Neuronal stem cell (in vitro differentiated cells): ENCODE results near the gene EFNA3.

Experiments used
- DNase-seq: peaks from one replicate; pipeline ENCODE4 v3.0.0-alpha.2; 2013; ENCODE audit warnings: low spot score
- H2AFZ ChIP-seq: one replicate; pipeline ENCODE4 v1.6.1; 2013; ENCODE audit warnings: mild to moderate bottlenecking, low read length, inconsistent platforms
- H2AK5ac ChIP-seq: 2 replicates; pipeline ENCODE4 v1.6.1; 2013; ENCODE audit warnings: low read depth, mild to moderate bottlenecking, inconsistent platforms, low read length, moderate library complexity, mixed read lengths
- H2BK120ac ChIP-seq: 2 replicates; pipeline ENCODE4 v1.6.1; 2013; ENCODE audit warnings: low read depth, mild to moderate bottlenecking, inconsistent platforms, low read length, moderate library complexity, mixed read lengths
- H2BK12ac ChIP-seq: one replicate; pipeline ENCODE4 v1.6.1; 2013; ENCODE audit warnings: low read length, inconsistent platforms
- H2BK15ac ChIP-seq: 2 replicates; pipeline ENCODE4 v1.6.1; 2013; ENCODE audit warnings: mild to moderate bottlenecking, low read length, inconsistent platforms, mixed read lengths
- H2BK5ac ChIP-seq: one replicate; pipeline ENCODE4 v1.6.1; 2013; ENCODE audit warnings: inconsistent platforms, mild to moderate bottlenecking, low read length, moderate library complexity
- H3K14ac ChIP-seq: one replicate; pipeline ENCODE4 v1.6.1; 2013; ENCODE audit warnings: low read length, inconsistent platforms
- H3K18ac ChIP-seq: 2 replicates; pipeline ENCODE4 v1.6.1; 2013; ENCODE audit warnings: low read length, inconsistent platforms
- H3K23ac ChIP-seq: 2 replicates; pipeline ENCODE4 v1.6.1; 2013; ENCODE audit warnings: low read depth, mild to moderate bottlenecking, mixed read lengths, low read length, inconsistent platforms; ENCODE audit not compliant: poor library complexity
- H3K27ac ChIP-seq: replicated peaks from 3 replicates; pipeline ENCODE4 v1.5.1; 2013; ENCODE audit warnings: low read length, inconsistent platforms
- H3K27me3 ChIP-seq, 3 experiments: 2 replicates each; pipeline ENCODE4 v1.6.1; 2013; ENCODE audit warnings: low read length in 3 of 3, mild to moderate bottlenecking in 2 of 3, inconsistent platforms in 1 of 3, low read depth in 1 of 3, mixed read lengths in 1 of 3, moderate library complexity in 1 of 3; ENCODE audit not compliant: control insufficient read depth in 3 of 3, insufficient read depth in 3 of 3
- H3K36me3 ChIP-seq, 2 donors: replicated peaks in 1 of 2; 2 replicates each; pipeline ENCODE4 v1.6.1; 2013; ENCODE audit warnings: low read length in 2 of 2; ENCODE audit not compliant: control insufficient read depth in 2 of 2, insufficient read depth in 2 of 2
- H3K4ac ChIP-seq: 2 replicates; pipeline ENCODE4 v1.6.1; 2013; ENCODE audit warnings: inconsistent platforms, mild to moderate bottlenecking, low read length, moderate library complexity
- H3K4me1 ChIP-seq, 2 donors: 1 replicate in 1 of 2; 2 replicates in 1 of 2; pipeline ENCODE4 v1.6.1; 2013; ENCODE audit warnings: low read length in 2 of 2, low read depth in 1 of 2; ENCODE audit not compliant: control insufficient read depth in 2 of 2, insufficient read depth in 1 of 2
- H3K4me2 ChIP-seq: one replicate; pipeline ENCODE4 v1.6.1; 2013; ENCODE audit warnings: mild to moderate bottlenecking, low read length, inconsistent platforms; ENCODE audit not compliant: insufficient read depth, poor library complexity, severe bottlenecking
- H3K4me3 ChIP-seq, 2 donors: 2 replicates each; pipeline ENCODE4 v1.5.1; 2013; ENCODE audit warnings: low read length in 2 of 2, mild to moderate bottlenecking in 2 of 2, inconsistent platforms in 1 of 2, moderate library complexity in 1 of 2
- H3K79me1 ChIP-seq: one replicate; pipeline ENCODE4 v1.6.1; 2013; ENCODE audit warnings: low read depth, mild to moderate bottlenecking, inconsistent platforms, low read length, moderate library complexity
- H3K9ac ChIP-seq: one replicate; pipeline ENCODE4 v1.6.1; 2013; ENCODE audit warnings: mild to moderate bottlenecking, low read depth, low read length, inconsistent platforms; ENCODE audit not compliant: poor library complexity
- H3K9me3 ChIP-seq, 2 donors: replicated peaks in 1 of 2; 2 replicates each; pipeline versions ENCODE3 to v1.6.1; 2013; ENCODE audit warnings: low read length in 2 of 2, mild to moderate bottlenecking in 2 of 2, inconsistent platforms in 1 of 2, low read depth in 1 of 2, mixed read lengths in 1 of 2, moderate library complexity in 1 of 2; ENCODE audit not compliant: control insufficient read depth in 2 of 2, insufficient read depth in 1 of 2
- H4K8ac ChIP-seq: one replicate; pipeline ENCODE4 v1.6.1; 2013; ENCODE audit warnings: low read depth, mild to moderate bottlenecking, inconsistent platforms, low read length, moderate library complexity
- H4K91ac ChIP-seq: one replicate; pipeline ENCODE4 v1.6.1; 2013; ENCODE audit warnings: low read length, low read depth, mild to moderate bottlenecking, inconsistent platforms; ENCODE audit not compliant: poor library complexity
- WGBS, 2 donors: extraction: QIAGEN DNeasy Blood & Tissue Kit; methylation state at CpG; one replicate each; pipeline ENCODE4 v1.1.7; 2013; ENCODE audit warnings: missing lambda C conversion rate in 2 of 2, mixed read lengths in 1 of 2; ENCODE audit not compliant: insufficient read length in 2 of 2, insufficient replicate concordance in 1 of 2; ENCODE audit errors: extremely low coverage in 2 of 2; 5-methylcytosine and 5-hydroxymethylcytosine counted together

The EFNA3 gene

DNA sequence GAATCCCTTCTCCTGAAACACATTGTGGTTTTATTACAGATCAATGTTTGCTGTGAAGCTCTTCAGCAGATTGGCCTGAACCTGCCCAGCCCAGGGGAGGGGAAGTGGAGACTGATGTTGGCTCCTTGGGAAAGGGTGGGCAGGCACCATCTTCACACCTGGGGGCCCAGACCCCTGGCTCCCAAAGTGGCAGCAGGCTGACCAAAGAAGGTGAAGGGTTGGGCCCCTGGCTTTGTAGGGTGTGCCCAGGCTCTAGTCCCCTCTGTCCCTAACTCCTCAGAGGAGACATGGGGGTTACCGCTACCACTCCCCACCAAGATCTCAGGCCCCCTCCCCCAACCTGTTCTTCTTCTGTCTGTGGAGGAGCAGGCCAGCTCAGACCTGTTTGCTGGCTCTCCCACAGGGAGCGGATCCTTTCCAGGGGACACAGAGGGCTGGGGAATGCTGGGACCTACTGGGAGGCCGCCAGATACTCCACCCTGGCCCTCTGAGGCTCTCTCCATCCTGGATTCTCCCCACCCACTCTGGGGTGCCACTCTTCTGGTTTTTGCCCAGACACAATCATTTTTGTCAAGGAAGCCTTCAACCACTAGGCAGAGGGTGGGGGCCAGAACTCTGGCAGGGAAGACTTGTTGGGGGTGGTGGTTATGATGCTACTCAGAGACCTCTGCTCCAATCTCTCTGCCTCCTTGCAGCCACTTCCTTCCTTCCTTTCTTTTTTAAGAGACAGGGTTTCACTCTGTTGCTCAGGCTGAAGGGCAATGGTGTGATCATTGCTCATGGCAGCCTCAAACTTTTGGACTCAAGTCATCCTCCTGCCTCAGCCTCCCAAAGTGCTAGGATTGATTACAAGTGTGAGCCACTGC, 5.0 kb upstream of the EFNA3 start:
- Histone ChIP-seq H3K4me3 (no peak overlapping the region), H3K4ac (no peak overlapping the region), H4K91ac (no peak overlapping the region), H3K36me3 (peaks cover 9 to 15% of the 10 kb centered on the region in 2 donors), H3K27me3 (peaks cover 0 to 2% (median 0%) of the 10 kb centered on the region in 3 experiments), H3K79me1 (no peaks in the 10 kb centered on the region), H3K18ac (peak overlapping the region; percentile 40), H2BK5ac (no peak overlapping the region), H4K8ac (no peak overlapping the region), H3K4me1 (peaks cover 26 to 32% of the 10 kb centered on the region in 2 donors), H2BK120ac (no peak overlapping the region), H3K27ac (no peak overlapping the region), H2AK5ac (no peak overlapping the region), H2AFZ (no peak overlapping the region), H3K9ac (peak overlapping the region; percentile 70), H3K14ac (no peak overlapping the region), H2BK12ac (no peak overlapping the region), H3K9me3 (no peaks in the 10 kb centered on the region), H2BK15ac (peak overlapping the region; percentile 49), H3K4me2 (no peak overlapping the region), H3K23ac (no peak overlapping the region)
- no CpG with 5 or more reads among the region's 3 CpGs for WGBS, 2 donors
- no peak for DNase-seq

DNA sequence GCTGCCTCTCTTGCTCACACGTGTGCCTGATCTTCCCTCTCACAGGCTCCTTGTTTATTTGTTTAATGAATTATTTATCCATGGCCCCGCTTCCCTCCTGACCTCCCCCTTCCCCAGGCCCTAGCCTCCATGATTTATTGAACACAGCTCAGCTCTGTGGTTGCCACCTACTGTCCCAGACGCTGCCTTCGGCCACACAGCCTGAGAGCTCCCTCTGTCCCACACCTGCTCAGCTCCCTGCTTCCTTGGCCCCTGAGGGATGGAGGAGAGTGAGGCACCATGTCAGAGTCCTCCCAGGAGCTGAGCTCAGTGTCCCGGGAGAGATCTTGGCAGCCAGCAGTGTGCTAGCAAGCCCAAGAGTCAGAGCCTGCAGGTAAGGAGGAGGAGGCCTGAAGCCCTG, 3.1 kb upstream of the EFNA3 start:
- Histone ChIP-seq H3K4me3 (no peak overlapping the region), H2BK120ac (no peak overlapping the region), H3K4ac (no peak overlapping the region), H2BK12ac (no peak overlapping the region), H3K4me2 (no peak overlapping the region), H2AFZ (no peak overlapping the region), H3K9ac (no peak overlapping the region), H2BK5ac (no peak overlapping the region), H4K91ac (no peak overlapping the region), H3K27me3 (peaks cover 5 to 17% (median 8%) of the 10 kb centered on the region in 3 experiments), H4K8ac (no peak overlapping the region), H3K79me1 (no peaks in the 10 kb centered on the region), H3K36me3 (no peaks in the 10 kb centered on the region), H3K18ac (no peak overlapping the region), H3K4me1 (peaks cover 20 to 34% of the 10 kb centered on the region in 2 donors), H3K14ac (no peak overlapping the region), H2AK5ac (peak overlapping the region; percentile 84), H2BK15ac (no peak overlapping the region), H3K23ac (no peak overlapping the region), H3K9me3 (no peaks in the 10 kb centered on the region), H3K27ac (no peak overlapping the region)
- no peak for DNase-seq
- no CpG with 5 or more reads among the region's 5 CpGs for WGBS, 2 donors

DNA sequence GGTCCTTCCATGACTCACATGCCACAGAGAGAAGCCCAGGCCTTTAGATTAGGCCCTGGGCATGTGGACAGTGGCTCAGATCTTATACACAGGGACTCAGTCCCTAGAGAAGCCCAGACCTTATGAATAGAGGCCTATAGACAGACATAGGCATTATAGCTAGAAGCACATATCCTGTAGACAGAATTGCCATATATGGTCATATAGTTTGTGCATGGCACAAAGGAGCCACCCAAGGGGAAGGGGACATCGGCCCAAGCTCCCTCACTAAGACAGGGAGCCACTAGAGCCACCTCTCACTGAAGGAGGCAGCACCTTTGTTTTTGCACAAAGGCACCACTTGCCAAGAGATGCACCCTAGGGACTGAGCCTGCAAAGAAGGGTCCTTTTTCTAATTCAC, 2.3 kb upstream of the EFNA3 start:
- Histone ChIP-seq H3K4me3 (no peak overlapping the region), H3K9ac (no peak overlapping the region), H3K27me3 (peaks cover 10 to 23% (median 11%) of the 10 kb centered on the region in 3 experiments), H2AFZ (peak overlapping the region; percentile 8), H3K9me3 (no peaks in the 10 kb centered on the region), H3K18ac (no peak overlapping the region), H2BK5ac (no peak overlapping the region), H4K8ac (no peak overlapping the region), H3K23ac (no peak overlapping the region), H2BK120ac (no peak overlapping the region), H3K14ac (no peak overlapping the region), H3K79me1 (no peaks in the 10 kb centered on the region), H4K91ac (no peak overlapping the region), H3K4me2 (no peak overlapping the region), H3K36me3 (no peaks in the 10 kb centered on the region), H2BK12ac (no peak overlapping the region), H3K4ac (no peak overlapping the region), H3K4me1 (peaks cover 19 to 34% of the 10 kb centered on the region in 2 donors), H3K27ac (no peak overlapping the region), H2AK5ac (no peak overlapping the region), H2BK15ac (no peak overlapping the region)
- WGBS, 2 donors = no CpG with 5 or more reads among the region's 1 CpG
- no peak for DNase-seq

DNA sequence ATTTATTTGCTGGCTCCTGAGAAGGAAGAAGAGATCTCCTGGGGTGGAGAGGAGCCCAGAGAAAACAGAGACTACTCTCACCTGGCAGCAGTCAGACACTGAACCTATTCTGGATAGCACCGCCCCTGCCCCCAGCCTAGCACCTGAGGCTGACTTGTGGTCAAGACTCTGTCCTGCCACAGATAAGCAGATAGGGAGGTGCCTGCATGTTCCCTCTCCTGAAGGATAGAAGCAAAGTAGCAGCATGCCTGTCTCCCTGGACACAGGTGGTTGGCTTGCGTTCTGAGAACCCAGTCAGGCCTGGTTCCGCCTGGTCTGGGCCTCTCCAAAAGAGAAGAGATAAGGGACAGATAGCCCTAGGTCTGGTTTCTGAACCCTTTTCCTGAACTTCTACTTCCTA, 1.3 kb upstream of the EFNA3 start:
- peaks cover 19 to 33% (median 21%) of the 10 kb centered on the region in 3 experiments for H3K27me3 ChIP-seq

More for the DNA sequence above, 1.3 kb upstream of the EFNA3 start:
- H3K79me1 ChIP-seq = no peaks in the 10 kb centered on the region
- H3K18ac ChIP-seq = no peak overlapping the region
- H4K91ac ChIP-seq = no peak overlapping the region
- H2BK120ac ChIP-seq = no peak overlapping the region
- H3K4ac ChIP-seq = no peak overlapping the region
- peaks cover 0 to 2% of the 10 kb centered on the region in 2 donors for H3K9me3 ChIP-seq
- peaks cover 17 to 30% of the 10 kb centered on the region in 2 donors for H3K4me1 ChIP-seq
- no CpG with 5 or more reads among the region's 3 CpGs for WGBS, 2 donors
- H2AFZ ChIP-seq = no peak overlapping the region
- H2BK15ac ChIP-seq = no peak overlapping the region
- no peak overlapping the region for H3K4me2 ChIP-seq
- H3K23ac ChIP-seq = no peak overlapping the region
- DNase-seq = no peak
- H3K14ac ChIP-seq = no peak overlapping the region
- H4K8ac ChIP-seq = no peak overlapping the region
- no peak overlapping the region for H3K4me3 ChIP-seq
- H2BK12ac ChIP-seq = peak overlapping the region; percentile 14
- H2AK5ac ChIP-seq = no peak overlapping the region
- no peak overlapping the region for H2BK5ac ChIP-seq
- no peak overlapping the region for H3K9ac ChIP-seq
- H3K27ac ChIP-seq = no peak overlapping the region
- no peaks in the 10 kb centered on the region for H3K36me3 ChIP-seq
